SH-SY5Y (cell line): ENCODE results near the gene ALPK3.

Source experiments
- GATA2 ChIP-seq: IDR thresholded peaks from 2 replicates; pipeline ENCODE4 v1.6.1; 2011; ENCODE audit warnings: mild to moderate bottlenecking, low read depth, low read length
- GATA3 ChIP-seq: IDR thresholded peaks from 2 replicates; pipeline ENCODE4 v1.6.1; 2011; ENCODE audit warnings: low read depth, mild to moderate bottlenecking, low read length, moderate library complexity

The ALPK3 gene

DNA sequence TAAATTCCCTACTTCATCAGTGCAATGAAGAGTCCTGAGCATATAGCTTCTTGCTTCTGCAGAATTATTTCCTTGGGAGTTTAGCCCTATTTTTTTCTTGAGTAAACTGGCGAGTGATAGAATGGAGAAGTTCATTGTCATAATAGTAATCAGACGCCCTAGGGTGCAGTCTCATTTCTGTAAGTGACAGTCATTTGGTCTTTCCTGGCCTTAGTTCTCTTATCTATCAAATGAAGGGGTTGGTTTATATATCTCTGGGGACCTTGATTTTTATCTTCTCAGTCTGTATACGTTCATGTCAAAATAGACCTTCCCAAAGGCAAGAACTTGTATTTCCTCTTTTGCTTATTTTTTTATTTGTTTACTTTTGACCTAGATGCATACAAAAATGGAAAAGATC, 9.9 kb upstream of the ALPK3 start:
- TF ChIP-seq GATA2, result no peak
- TF ChIP-seq GATA3, result no peak

DNA sequence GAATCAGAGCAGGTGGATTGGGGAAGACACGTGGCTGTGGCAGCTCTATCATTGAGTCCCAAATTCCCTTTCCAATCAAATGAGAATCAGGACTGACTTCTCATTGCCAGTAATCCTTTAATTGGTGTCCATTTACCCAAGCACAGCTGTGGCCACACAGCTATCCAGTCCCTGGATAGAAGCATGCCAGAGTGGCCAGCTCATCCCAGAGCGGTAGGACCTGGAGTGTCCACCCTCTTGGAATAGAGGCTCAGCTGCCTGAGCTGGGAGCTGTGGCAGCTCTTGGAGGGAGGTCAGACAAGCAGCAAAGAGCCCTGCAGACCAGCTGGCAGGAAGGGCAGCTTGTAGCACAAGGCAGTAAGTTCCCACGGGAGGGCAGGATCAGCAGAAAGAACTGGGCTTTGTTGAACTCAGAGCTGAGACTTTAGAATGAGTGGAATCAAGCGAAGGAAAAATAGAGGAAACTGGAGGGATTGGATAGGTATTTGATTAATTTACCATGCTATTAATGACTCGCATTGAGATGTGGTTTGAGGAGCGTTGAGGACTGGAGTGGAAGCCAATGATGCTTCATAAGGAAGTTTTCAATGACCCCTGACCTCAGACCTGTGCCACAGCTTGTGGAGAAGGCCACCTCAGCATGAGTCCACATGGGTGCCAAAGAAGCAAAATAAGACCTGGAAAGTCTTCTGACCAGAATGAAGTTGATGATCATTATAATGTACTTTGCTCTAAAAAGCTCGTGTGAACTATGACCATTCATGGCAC, 6.9 kb upstream of the ALPK3 start:
- no peak for TF ChIP-seq GATA3
- TF ChIP-seq GATA2, result no peak

DNA sequence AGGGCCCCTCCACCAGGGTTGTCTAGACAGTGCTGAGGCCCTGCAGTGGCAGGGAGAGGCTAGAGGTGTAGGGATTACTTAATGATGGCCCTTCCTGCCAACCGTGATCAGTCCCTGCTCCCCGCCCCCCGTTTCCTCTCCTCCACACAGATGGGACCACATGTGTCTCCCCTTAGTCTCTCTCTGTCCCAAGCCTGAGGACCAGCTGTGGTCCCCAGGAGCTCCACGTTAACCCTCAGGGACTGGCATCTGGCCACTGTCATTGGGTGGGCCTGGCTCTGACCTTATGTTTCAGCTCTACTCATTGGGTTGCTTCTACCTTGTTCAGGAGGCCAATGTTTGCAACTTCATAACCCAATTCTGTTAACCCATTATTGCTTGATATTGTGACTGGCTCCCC, 6.0 kb upstream of the ALPK3 start:
- TF ChIP-seq GATA3 (no peak), GATA2 (no peak)

DNA sequence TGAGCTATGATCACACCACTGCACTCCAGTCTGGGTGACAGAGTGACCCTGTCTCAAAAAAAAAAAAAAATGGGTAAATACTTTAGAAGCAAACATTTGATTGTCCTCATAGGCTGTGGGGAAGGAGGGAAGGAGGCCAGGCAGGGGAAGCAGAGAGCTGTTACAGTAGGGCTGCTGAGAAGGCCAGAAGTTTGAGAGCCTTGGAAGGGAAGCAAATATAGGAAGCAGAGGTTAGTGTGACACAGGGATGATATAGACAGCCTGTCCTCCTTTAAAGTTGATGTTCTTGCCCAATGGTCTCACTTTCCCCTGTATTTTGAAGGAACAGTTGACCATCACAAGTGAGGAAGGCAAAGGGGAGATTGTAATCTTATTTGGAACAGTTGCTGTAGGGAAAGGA, 5.3 kb upstream of the ALPK3 start:
- TF ChIP-seq GATA3 (no peak), GATA2 (no peak)

DNA sequence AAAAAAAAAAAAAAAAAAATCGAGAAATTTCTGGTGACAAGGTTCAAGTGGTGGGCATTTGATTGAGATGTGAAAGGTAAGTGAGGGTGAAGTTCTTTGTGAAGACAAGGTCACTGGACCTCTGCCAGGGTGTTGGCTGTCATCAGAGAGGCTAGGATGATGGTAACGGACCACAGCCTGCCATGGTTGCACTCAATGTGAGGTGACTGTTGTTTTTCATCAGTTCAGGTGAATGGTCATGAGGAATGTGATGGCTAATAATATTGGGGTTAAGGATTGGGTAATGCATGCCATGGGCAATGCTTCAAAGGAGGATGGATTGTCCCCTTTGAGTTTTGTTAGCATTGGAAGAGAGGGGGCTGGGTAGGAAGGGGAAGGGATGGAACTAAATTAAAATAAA, 4.3 kb upstream of the ALPK3 start:
- no peak for TF ChIP-seq GATA2
- TF ChIP-seq GATA3, result no peak

DNA sequence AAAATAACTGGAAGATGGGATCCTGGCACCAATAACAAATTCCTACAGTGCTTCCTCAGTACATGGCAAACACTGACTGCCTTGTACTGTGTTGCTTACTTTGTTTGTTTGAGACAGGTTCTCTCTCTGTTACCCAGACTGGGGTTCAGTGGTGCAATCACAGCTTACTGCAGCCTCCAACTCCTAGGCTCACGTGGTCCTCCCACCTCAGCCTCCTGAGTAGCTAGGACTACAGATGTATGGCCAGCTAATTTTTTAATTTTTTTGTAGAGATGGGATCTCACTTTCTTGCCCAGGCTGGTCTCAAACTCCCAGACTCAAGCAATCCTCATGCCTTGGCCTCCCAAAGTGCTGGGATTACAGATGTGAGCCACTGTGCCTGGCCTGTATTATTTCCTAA, 3.7 kb upstream of the ALPK3 start:
- TF ChIP-seq GATA3 (no peak), GATA2 (no peak)

DNA sequence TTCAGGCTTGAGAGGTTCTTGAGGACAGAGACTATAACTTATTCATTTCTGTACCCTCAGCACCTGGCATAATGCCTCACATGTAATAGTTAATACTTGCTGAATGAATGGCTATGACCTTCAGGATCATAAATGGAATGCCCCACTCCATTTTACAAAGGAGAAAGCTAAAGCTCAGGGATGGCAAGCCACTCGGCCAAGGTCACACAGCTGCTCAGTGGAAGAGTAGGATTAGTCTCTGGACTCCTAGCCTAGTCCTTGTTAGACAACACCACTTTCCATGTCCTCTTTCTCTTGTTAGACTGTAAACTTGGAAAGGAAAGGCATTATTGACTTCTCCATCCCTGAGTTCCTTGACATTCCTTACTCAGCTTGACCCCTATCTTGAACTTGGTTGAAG, 3.2 kb upstream of the ALPK3 start:
- no peak for TF ChIP-seq GATA3
- TF ChIP-seq GATA2, result no peak

DNA sequence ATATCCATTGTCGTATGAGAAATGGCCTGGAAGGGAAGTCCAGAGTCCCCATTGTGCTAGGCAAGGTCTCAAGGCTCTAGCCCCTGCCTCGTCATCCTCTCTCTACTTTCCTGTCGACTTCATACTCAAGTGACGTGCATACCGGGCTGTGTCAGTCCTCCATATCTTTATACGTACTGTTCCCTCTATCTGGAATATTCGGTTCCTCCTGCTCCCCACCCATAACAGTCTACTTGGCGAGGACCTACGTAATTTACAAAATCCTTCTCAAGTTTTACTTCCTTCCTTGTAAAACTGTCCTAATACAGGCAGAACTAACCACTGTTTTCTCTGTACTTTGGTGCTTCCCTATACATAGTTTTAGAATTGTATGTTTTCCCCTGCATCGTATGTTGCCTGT, 2.2 kb upstream of the ALPK3 start:
- TF ChIP-seq GATA3 (no peak), GATA2 (no peak)

DNA sequence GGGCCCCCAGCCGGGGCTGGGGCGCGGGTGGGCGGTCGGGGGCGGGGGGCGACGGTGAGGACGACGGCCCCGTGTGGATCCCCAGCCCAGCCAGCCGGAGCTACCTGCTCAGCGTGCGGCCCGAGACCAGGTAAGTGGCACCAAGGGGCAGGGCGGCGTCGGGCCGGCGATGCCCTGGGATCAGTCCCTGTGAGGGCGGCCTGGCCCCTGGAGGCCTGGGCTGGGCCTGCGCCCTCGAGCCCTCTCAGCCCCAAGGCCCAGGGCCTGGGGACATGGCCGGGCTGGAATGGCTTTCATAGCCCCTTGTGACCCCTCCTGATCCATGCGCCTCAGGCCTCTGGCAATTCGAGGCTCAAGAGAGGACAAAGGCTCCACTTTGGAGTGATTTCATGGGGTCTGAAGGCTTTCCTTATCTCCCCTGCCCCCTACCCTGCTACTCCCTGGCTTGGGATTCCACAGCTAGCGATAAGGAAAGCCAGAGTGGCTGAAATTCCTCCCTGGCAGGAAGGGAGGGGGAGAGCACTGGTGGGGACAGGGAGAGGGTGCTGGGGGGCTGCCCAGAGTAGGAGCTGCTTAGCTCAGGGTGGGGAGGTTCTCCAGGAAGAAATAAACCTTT, 418 bp downstream of the ALPK3 start:
- no peak for TF ChIP-seq GATA2
- no peak for TF ChIP-seq GATA3

DNA sequence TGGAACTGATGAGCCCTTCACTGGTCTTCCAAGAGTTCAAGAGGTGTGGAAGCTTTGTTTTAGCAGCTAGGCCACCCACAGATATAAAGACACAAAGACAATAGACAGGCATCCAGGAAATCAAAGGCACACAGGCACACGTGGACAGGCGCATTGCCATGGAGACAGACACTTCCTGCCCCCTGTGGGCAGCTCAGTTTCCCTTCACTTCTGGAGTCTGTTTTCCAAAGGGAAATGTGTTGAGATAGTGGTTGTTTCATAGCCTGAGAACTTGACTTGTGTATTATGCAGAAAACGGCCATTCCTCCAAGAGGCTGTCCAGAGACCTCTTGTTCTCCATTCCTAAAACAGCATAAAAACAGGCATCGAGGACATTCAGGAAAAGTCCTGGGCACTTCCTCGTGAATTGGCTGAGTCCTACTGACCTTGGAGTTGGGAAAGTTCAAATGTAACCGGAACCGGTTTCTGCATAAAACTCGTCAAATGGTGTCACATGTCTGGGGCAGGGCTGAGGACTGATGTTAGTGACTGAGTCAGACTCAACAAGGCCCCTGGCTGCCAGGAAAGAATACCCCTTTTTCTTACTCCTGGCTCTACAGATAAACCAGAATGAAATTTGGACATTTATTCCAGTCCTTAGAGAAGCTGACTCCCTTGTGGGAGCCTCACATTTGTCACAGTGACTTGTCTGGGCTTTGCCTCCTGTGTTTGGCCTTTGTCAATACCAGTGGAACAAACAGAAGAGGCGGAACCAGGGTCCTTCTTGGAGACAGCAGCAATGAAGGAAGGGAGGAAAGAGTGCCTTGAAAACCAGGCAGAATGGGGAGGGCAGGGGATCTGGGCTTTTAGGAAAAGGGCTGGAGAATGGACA, 1.3 kb downstream of the ALPK3 start:
- TF ChIP-seq GATA2 (no peak), GATA3 (no peak)

DNA sequence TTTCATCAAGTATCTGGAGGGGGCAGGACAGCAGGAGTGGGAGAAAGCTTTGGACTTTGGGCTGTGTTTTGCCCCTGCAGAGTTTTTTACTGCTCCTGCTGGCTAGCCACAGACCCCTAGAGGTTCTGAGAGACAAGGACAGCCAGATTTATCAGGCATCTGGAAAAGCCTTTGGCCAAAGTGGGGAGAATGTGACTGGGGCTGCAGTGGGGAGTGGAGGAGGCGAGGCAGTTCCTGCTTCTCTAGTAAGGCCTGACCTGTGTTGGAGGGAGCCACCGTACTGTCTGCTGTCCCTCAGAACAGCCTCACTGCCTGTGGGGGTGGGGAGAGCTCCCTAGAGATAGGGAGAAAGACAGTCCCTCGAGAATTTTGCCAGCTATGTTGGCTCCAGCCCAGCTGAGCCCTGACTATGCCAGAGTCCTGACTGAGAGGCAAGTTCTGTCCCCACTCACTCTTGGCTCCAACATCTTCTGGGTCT, 2.2 kb downstream of the ALPK3 start:
- TF ChIP-seq GATA2 (no peak), GATA3 (no peak)

DNA sequence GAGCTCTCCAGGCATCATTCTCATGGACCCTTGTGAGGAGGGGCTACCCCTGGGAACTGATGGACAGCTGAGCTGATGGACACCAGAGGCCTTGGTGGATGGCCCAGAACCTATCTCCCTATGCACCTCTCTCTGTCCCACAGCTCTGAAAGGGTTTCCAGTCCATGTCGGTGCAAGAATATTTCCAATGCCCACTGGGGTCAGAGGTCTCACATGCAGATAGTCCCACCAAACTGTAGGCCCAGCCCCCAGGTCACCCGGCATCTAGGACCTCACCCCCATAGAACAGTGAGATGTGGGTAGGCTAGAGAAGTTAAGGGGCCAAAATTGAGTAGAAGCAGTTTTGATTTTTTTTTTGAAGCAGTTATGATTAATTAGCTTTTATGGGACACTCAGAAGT, 2.6 kb downstream of the ALPK3 start:
- no peak for TF ChIP-seq GATA3
- TF ChIP-seq GATA2, result no peak

DNA sequence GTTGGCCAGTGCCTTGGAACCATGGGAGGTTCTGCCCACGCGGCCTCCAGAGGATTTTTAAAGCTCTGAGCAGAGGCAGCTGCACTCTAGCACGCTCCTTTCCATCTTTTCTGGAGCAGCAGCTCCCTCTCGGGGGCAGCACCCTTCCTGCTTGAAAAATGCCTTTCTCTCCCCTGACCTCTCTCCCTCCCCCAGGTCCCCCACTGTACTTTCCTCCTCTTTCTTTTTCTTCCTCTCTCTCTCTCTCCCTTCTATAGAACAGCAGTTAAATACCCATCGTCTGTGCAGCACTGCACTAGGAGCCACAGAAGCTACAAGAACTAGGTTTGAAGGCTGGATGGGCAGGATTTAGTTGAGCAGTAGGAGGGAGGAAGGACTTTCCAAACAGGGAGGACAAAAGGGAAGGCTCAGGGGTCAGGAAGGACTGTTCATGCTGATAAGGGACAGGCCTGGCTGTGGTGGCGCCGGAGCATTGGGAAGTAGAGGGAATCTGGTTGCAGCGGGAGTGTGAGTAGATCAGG, 4.4 kb downstream of the ALPK3 start:
- TF ChIP-seq GATA3, result no peak
- TF ChIP-seq GATA2, result no peak

DNA sequence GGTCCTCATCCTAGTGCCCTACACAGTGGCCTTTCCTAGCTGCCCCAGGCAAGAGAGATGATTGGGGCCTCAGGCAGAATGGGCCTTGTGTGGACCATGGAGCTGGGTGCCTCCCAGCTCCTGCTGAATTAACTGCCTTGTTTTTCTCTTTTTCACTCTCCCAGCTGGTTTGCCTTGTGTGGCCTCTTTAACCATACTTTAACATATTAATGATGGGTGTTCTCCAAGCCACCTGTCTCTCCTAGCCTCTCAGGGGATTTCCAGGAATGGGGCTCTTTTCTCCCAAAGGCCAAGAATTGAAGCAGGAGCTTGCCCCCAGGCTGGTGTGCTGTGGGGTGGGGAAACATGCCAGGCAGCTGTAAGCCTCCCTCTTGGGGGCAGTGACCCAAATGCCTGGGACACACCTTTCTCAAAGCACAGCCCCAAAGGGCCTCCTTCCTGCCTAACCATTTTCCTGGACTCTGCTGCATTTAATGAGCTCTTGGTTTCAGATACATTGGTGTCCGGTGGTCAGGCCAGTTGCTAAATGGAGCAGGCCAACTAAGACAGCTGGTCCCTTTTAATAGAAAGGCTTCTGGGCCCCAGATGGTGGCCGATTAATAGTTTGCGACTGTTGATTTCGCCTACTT, 5.6 kb downstream of the ALPK3 start:
- no peak for TF ChIP-seq GATA2
- TF ChIP-seq GATA3, result no peak
